ENCODE measurements around the gene DHODH.
"Not testable (repeated sequence)": the region's sequence is repeated elsewhere in the genome, so short reads cannot be mapped to it uniquely, and the experiment has no call there.

DNA sequence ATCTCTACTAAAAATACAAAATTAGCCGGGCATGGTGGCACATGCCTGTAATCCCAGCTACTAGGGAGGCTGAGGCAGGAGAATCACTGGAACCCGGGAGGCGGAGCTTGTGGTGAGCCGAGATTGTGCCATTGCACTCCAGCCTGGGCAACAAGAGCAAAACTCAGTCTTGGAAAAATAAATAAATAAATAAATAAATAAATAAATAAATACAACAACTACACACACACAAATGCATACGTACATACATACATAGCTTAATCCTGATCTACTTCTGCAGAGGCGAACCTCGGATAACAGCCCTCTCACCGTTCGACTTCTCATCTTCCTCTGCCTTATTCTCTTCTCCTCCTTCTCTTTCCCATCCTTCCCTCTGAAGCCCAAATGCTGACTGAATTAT, 11.0 kb upstream of the DHODH start:
- TF ChIP-seq CTCF (conservative IDR thresholded peaks at IDR 0.05); ZFX (IDR thresholded peaks at IDR 0.05): not testable (repeated sequence)
